HEK293 (cell line): Measurements from ENCODE around the gene SCYL3.
A peak's percentile ranks its signal among the peaks of the same experiment; 100 is the strongest.

Experiments
- CTCF ChIA-PET: fragments of 350-600 bp; formaldehyde crosslinking; extraction: SDS; loops from one replicate; lab custom pipeline; 2021; ENCODE audit warnings: antibody characterized with exemption; lab: Yijun Ruan, JAX
- POLR2A ChIA-PET: fragments of 300-600 bp; formaldehyde crosslinking; extraction: SDS; loops from one replicate; lab custom pipeline; 2020; ENCODE audit warnings: antibody characterized with exemption, inconsistent platforms; lab: Yijun Ruan, JAX
- H3K27ac ChIP-seq: fragments of 200-500 bp; sonication (Bioruptor generic); 2 replicates; pipeline ENCODE4 v1.5.1; 2014; ENCODE audit warnings: low read depth, low read length, control low read depth, inconsistent platforms; ENCODE audit errors: extremely low read depth
- H3K36me3 ChIP-seq, 2 experiments: fragments of 200-500 bp in 1 of 2; sonication (Bioruptor generic) in 1 of 2; 1 replicate in 1 of 2; 2 replicates in 1 of 2; pipeline ENCODE4 v1.5.1; 2014 to 2017; ENCODE audit warnings: inconsistent platforms in 2 of 2, low read length in 2 of 2; ENCODE audit not compliant: control insufficient read depth in 2 of 2, insufficient read depth in 1 of 2
- H3K4me1 ChIP-seq: fragments of 200-500 bp; sonication (Bioruptor generic); 2 replicates; pipeline ENCODE4 v1.5.1; 2014; ENCODE audit warnings: mild to moderate bottlenecking, low read length, inconsistent platforms; ENCODE audit not compliant: control insufficient read depth, insufficient read depth
- H3K4me3 ChIP-seq: 2 replicates; pipeline ENCODE4 v1.5.1; 2011; ENCODE audit warnings: low read depth, mild to moderate bottlenecking, control low read depth, low read length, moderate library complexity
- H3K9me3 ChIP-seq: fragments of 200-500 bp; sonication (Bioruptor generic); 2 replicates; pipeline ENCODE4 v1.5.1; 2014; ENCODE audit warnings: low read depth, low read length, inconsistent platforms; ENCODE audit not compliant: control insufficient read depth, insufficient read depth
- BCL11B ChIP-seq: fragments of 450-650 bp; formaldehyde crosslinking; IDR thresholded peaks from 2 replicates; pipeline ENCODE4 v1.5.1; 2016; ENCODE audit warnings: low read depth, missing biosample characterization, missing genetic modification characterization
- GFI1B ChIP-seq: fragments of 450-650 bp; formaldehyde crosslinking; IDR thresholded peaks from 2 replicates; pipeline ENCODE4 v1.5.1; 2016; ENCODE audit warnings: missing biosample characterization, missing genetic modification characterization
- IKZF3 ChIP-seq: fragments of 450-650 bp; IDR thresholded peaks from 2 replicates; pipeline ENCODE4 v1.5.0; 2018; ENCODE audit warnings: missing biosample characterization, mild to moderate bottlenecking, missing genetic modification characterization, moderate library complexity
- KLF7 ChIP-seq: fragments of 450-650 bp; formaldehyde crosslinking; IDR thresholded peaks from 2 replicates; pipeline ENCODE4 v1.5.1; 2016; ENCODE audit warnings: missing biosample characterization, missing genetic modification characterization, borderline replicate concordance
- KLF8 ChIP-seq: fragments of 450-650 bp; formaldehyde crosslinking; IDR thresholded peaks from 2 replicates; pipeline ENCODE4 v1.5.1; 2016; ENCODE audit warnings: missing biosample characterization, missing genetic modification characterization
- KLF9 ChIP-seq: fragments of 450-650 bp; formaldehyde crosslinking; IDR thresholded peaks from 2 replicates; pipeline ENCODE4 v1.5.1; 2016; ENCODE audit warnings: missing biosample characterization, missing genetic modification characterization, low read depth
- MZF1 ChIP-seq: fragments of 450-650 bp; formaldehyde crosslinking; IDR thresholded peaks from 2 replicates; pipeline ENCODE4 v1.5.1; 2017; ENCODE audit warnings: missing biosample characterization, missing genetic modification characterization, borderline replicate concordance
- OVOL3 ChIP-seq: fragments of 450-650 bp; formaldehyde crosslinking; IDR thresholded peaks from 2 replicates; pipeline ENCODE4 v1.5.1; 2016; ENCODE audit warnings: missing biosample characterization, missing genetic modification characterization
- SP3 ChIP-seq: fragments of 450-650 bp; formaldehyde crosslinking; IDR thresholded peaks from 2 replicates; pipeline ENCODE4 v1.5.1; 2016; ENCODE audit warnings: missing biosample characterization, missing genetic modification characterization
- ZBTB1 ChIP-seq: fragments of 450-650 bp; formaldehyde crosslinking; IDR thresholded peaks from 2 replicates; pipeline ENCODE4 v1.5.1; 2016; ENCODE audit warnings: missing biosample characterization, missing genetic modification characterization
- ZEB2 ChIP-seq: fragments of 450-650 bp; formaldehyde crosslinking; IDR thresholded peaks from 2 replicates; pipeline ENCODE4 v1.5.1; 2016; ENCODE audit warnings: missing biosample characterization, missing genetic modification characterization
- ZNF132 ChIP-seq: fragments of 450-650 bp; formaldehyde crosslinking; IDR thresholded peaks from 2 replicates; pipeline ENCODE4 v1.5.1; 2017; ENCODE audit warnings: missing biosample characterization, missing genetic modification characterization, borderline replicate concordance
- ZNF211 ChIP-seq: fragments of 450-650 bp; formaldehyde crosslinking; IDR thresholded peaks from 2 replicates; pipeline ENCODE4 v1.5.1; 2016; ENCODE audit warnings: low read depth, missing biosample characterization, missing genetic modification characterization
- ZNF214 ChIP-seq: fragments of 450-650 bp; formaldehyde crosslinking; IDR thresholded peaks from 2 replicates; pipeline ENCODE4 v1.5.1; 2017; ENCODE audit warnings: missing biosample characterization, mild to moderate bottlenecking, missing genetic modification characterization, borderline replicate concordance
- ZNF341 ChIP-seq: fragments of 450-650 bp; formaldehyde crosslinking; IDR thresholded peaks from 2 replicates; pipeline ENCODE4; 2016; ENCODE audit warnings: low read depth, missing biosample characterization, missing genetic modification characterization
- ZNF623 ChIP-seq: fragments of 450-650 bp; formaldehyde crosslinking; IDR thresholded peaks from 2 replicates; pipeline ENCODE4 v1.5.1; 2016; ENCODE audit warnings: missing biosample characterization, missing genetic modification characterization
- ZNF785 ChIP-seq: fragments of 450-650 bp; formaldehyde crosslinking; IDR thresholded peaks from 2 replicates; pipeline ENCODE4 v1.5.1; 2016; ENCODE audit warnings: missing biosample characterization, missing genetic modification characterization
- ZXDB ChIP-seq: fragments of 450-650 bp; formaldehyde crosslinking; IDR thresholded peaks from 2 replicates; pipeline ENCODE4 v1.5.1; 2016; ENCODE audit warnings: missing biosample characterization, missing genetic modification characterization
- TF ChIP-seq, protein P1 (sequence below): fragments of 450-650 bp; formaldehyde crosslinking; IDR thresholded peaks from 2 replicates; pipeline ENCODE4 v1.5.1; 2017; ENCODE audit warnings: missing biosample characterization, mild to moderate bottlenecking, missing genetic modification characterization, moderate library complexity
- TF ChIP-seq, protein P2 (sequence below): fragments of 450-650 bp; formaldehyde crosslinking; IDR thresholded peaks from 2 replicates; pipeline ENCODE4 v1.5.1; 2017; ENCODE audit warnings: missing biosample characterization, missing genetic modification characterization
- TF ChIP-seq, protein P3 (sequence below): fragments of 450-650 bp; formaldehyde crosslinking; IDR thresholded peaks from 2 replicates; pipeline ENCODE4 v1.5.1; 2016; ENCODE audit warnings: missing biosample characterization, missing genetic modification characterization
- TF ChIP-seq, protein P4 (sequence below): fragments of 450-650 bp; formaldehyde crosslinking; IDR thresholded peaks from 2 replicates; pipeline ENCODE4 v1.5.1; 2016; ENCODE audit warnings: missing biosample characterization, missing genetic modification characterization

Gene SCYL3

DNA sequence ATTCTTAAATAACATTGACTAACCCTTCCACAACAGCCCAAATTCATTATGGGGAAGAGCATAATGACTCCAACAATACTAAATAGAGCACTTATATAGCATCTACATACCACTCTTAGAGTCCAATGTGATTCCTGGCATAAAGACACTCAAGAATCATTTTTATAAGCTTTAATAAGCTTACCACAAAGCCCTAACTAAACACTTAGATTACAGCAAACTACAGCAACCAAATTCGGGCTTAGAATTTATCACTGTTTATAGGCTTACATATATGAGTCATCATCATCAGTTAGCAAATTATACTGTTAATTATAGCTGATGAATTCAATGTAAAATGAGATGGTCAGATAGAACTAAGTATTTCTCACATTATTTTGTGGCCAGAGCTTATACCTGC lies 7.3 kb downstream of the SCYL3 start (continued):
- TF ChIP-seq, protein P1, sequence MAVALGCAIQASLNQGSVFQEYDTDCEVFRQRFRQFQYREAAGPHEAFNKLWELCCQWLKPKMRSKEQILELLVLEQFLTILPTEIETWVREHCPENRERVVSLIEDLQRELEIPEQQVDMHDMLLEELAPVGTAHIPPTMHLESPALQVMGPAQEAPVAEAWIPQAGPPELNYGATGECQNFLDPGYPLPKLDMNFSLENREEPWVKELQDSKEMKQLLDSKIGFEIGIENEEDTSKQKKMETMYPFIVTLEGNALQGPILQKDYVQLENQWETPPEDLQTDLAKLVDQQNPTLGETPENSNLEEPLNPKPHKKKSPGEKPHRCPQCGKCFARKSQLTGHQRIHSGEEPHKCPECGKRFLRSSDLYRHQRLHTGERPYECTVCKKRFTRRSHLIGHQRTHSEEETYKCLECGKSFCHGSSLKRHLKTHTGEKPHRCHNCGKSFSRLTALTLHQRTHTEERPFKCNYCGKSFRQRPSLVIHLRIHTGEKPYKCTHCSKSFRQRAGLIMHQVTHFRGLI (tag by site-specific recombination) = 0 out of 2 replicates have a peak, but pooled peaks have one; percentile 19
- no peak for TF ChIP-seq KLF9 (tag by site-specific recombination)
- TF ChIP-seq ZEB2 (tag by site-specific recombination) = peak; percentile 84
- TF ChIP-seq OVOL3 = peak; percentile 63; the same call in 1 of the 2 replicates
- TF ChIP-seq ZNF785 (tag by site-specific recombination) = no peak
- TF ChIP-seq ZXDB (tag by site-specific recombination) = peak; percentile 57
- 0 out of 2 replicates have a peak, but pooled peaks have one; percentile 19 for TF ChIP-seq IKZF3
- TF ChIP-seq GFI1B (tag by site-specific recombination) = no peak
- 0 out of 2 replicates have a peak, but pooled peaks have one; percentile 47 for TF ChIP-seq BCL11B (tag by site-specific recombination)

DNA sequence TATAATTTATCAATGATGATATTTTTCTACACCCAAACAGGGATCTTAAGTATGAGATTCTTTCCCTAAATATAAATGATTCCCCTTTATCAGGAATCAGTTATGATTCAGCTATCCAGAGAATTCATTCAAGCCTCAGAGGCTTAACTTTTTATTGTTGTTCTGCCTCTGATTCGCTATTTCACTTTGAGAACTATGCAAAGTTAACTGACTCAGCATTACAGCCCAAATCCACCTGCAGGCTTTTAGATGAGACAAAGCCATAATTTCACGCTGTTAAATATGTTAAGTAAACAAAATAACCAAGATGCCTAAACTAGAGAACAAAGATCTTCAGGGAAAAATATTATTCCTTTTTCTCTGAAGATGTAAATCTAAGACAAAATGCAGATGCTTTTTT lies 8.5 kb downstream of the SCYL3 start:
- peaks cover 10% of the 10 kb centered on the region; the same call in 1 of the 2 replicates for H3K4me1 ChIP-seq
- POLR2A ChIA-PET = no interaction called here
- CTCF ChIA-PET = interaction anchor here (0.7 kb wide), 1 partner anchor 1552 kb away, joined by 5 read pairs; no protein-coding TSS in a partner anchor
- no peaks in the 10 kb centered on the region for H3K9me3 ChIP-seq
- no peak overlapping the region for H3K4me3 ChIP-seq
- H3K27ac ChIP-seq = no peak overlapping the region
- TF ChIP-seq, protein P2, sequence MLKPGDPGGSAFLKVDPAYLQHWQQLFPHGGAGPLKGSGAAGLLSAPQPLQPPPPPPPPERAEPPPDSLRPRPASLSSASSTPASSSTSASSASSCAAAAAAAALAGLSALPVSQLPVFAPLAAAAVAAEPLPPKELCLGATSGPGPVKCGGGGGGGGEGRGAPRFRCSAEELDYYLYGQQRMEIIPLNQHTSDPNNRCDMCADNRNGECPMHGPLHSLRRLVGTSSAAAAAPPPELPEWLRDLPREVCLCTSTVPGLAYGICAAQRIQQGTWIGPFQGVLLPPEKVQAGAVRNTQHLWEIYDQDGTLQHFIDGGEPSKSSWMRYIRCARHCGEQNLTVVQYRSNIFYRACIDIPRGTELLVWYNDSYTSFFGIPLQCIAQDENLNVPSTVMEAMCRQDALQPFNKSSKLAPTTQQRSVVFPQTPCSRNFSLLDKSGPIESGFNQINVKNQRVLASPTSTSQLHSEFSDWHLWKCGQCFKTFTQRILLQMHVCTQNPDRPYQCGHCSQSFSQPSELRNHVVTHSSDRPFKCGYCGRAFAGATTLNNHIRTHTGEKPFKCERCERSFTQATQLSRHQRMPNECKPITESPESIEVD (tag by site-specific recombination) = 0 out of 2 replicates have a peak, but pooled peaks have one; percentile 33
- TF ChIP-seq KLF8 (tag by site-specific recombination) = no peak
- H3K36me3 ChIP-seq = peaks cover 5 to 46% of the 10 kb centered on the region in 2 experiments; a peak in 2 of 3 replicates

DNA sequence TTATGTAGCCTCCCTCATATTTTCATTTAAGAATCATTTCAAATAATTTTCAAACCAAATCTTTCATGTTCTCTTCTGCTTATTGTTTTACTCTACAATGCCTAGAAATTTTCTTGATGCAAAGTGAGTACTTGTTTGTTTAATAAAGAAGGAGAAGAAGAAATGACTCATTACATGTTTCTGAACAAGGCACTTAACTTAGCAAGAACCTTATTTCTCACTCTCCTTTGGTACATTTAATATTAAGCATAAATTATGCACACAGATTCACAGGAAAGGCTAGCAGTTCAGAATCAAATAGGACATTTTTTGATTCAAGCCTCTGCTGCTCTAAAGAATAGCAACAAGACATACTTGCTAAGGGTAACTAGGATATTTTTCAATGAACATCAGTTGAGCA lies 9.1 kb downstream of the SCYL3 start:
- Histone ChIP-seq H3K9me3 (no peaks in the 10 kb centered on the region), H3K4me3 (no peak overlapping the region), H3K36me3 (peaks cover 5 to 46% of the 10 kb centered on the region in 2 experiments; a peak in 2 of 3 replicates), H3K4me1 (peaks cover 10% of the 10 kb centered on the region; the same call in 1 of the 2 replicates), H3K27ac (no peak overlapping the region)
- POLR2A ChIA-PET = no interaction called here
- TF ChIP-seq ZNF341 = no peak
- TF ChIP-seq ZNF132 (tag by site-specific recombination) = no peak
- no peak for TF ChIP-seq ZNF785 (tag by site-specific recombination)
- no peak for TF ChIP-seq SP3 (tag by site-specific recombination)
- no peak for TF ChIP-seq ZNF214
- CTCF ChIA-PET = interaction anchor here (0.7 to 1.1 kb wide), 2 partner anchors 8 to 1551 kb away, joined by 4 to 5 read pairs; no protein-coding TSS in a partner anchor

DNA sequence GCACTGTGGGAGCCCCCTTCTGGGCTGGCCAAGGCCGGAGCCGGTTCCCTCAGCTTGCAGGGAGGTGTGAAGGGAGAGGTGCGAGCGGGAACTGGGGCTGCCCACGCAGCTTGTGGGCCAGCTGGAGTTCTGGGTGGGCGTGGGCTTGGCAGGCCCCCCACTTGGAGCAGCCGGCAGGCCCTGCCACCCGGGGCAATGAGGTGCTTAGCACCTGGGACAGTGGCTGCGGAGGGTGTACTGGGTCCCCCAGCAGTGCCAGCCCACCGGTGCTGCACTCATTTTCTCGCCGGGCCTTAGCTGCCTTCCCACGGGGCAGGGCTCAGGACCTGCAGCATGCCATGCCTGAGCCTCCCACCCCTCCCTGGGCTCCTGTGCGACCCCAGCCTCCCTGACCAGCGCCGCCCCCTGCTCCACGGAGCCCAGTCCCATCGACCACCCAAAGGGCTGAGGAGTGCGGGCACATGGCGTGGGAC lies 11.6 kb downstream of the SCYL3 start:
- Histone ChIP-seq H3K4me1 (peaks cover 7% of the 10 kb centered on the region; the same call in 1 of the 2 replicates), H3K36me3 (peaks cover 7 to 43% of the 10 kb centered on the region in 2 experiments; a peak in 2 of 3 replicates), H3K9me3 (no peaks in the 10 kb centered on the region), H3K4me3 (no peak overlapping the region), H3K27ac (no peak overlapping the region)
- CTCF ChIA-PET = no interaction called here
- POLR2A ChIA-PET = interaction anchor here (1.2 kb wide), 1 partner anchor 12 kb away, joined by 7 read pairs; the partner anchor contains the start of gene SCYL3
- TF ChIP-seq, protein P3, sequence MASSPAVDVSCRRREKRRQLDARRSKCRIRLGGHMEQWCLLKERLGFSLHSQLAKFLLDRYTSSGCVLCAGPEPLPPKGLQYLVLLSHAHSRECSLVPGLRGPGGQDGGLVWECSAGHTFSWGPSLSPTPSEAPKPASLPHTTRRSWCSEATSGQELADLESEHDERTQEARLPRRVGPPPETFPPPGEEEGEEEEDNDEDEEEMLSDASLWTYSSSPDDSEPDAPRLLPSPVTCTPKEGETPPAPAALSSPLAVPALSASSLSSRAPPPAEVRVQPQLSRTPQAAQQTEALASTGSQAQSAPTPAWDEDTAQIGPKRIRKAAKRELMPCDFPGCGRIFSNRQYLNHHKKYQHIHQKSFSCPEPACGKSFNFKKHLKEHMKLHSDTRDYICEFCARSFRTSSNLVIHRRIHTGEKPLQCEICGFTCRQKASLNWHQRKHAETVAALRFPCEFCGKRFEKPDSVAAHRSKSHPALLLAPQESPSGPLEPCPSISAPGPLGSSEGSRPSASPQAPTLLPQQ (tag by site-specific recombination) = no peak
- TF ChIP-seq ZBTB1 (no peak), KLF7 (tag by site-specific recombination) (no peak), ZNF211 (tag by site-specific recombination) (no peak), MZF1 (tag by site-specific recombination) (no peak), ZNF623 (tag by site-specific recombination) (no peak)
- TF ChIP-seq, protein P4, sequence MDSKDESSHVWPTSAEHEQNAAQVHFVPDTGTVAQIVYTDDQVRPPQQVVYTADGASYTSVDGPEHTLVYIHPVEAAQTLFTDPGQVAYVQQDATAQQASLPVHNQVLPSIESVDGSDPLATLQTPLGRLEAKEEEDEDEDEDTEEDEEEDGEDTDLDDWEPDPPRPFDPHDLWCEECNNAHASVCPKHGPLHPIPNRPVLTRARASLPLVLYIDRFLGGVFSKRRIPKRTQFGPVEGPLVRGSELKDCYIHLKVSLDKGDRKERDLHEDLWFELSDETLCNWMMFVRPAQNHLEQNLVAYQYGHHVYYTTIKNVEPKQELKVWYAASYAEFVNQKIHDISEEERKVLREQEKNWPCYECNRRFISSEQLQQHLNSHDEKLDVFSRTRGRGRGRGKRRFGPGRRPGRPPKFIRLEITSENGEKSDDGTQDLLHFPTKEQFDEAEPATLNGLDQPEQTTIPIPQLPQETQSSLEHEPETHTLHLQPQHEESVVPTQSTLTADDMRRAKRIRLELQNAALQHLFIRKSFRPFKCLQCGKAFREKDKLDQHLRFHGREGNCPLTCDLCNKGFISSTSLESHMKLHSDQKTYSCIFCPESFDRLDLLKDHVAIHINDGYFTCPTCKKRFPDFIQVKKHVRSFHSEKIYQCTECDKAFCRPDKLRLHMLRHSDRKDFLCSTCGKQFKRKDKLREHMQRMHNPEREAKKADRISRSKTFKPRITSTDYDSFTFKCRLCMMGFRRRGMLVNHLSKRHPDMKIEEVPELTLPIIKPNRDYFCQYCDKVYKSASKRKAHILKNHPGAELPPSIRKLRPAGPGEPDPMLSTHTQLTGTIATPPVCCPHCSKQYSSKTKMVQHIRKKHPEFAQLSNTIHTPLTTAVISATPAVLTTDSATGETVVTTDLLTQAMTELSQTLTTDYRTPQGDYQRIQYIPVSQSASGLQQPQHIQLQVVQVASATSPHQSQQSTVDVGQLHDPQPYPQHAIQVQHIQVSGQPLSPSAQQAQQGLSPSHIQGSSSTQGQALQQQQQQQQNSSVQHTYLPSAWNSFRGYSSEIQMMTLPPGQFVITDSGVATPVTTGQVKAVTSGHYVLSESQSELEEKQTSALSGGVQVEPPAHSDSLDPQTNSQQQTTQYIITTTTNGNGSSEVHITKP = no peak
